Measurements from ENCODE around the gene USP7. TPM values are rescaled to one million over a fixed set of nuclear protein-coding genes. Genes with fewer than 3 reads are reported as not detected.

The USP7 gene
- total and polyA plus RNA-seq, 4 donors: 19.7 to 174 (median 56.0) TPM

DNA sequence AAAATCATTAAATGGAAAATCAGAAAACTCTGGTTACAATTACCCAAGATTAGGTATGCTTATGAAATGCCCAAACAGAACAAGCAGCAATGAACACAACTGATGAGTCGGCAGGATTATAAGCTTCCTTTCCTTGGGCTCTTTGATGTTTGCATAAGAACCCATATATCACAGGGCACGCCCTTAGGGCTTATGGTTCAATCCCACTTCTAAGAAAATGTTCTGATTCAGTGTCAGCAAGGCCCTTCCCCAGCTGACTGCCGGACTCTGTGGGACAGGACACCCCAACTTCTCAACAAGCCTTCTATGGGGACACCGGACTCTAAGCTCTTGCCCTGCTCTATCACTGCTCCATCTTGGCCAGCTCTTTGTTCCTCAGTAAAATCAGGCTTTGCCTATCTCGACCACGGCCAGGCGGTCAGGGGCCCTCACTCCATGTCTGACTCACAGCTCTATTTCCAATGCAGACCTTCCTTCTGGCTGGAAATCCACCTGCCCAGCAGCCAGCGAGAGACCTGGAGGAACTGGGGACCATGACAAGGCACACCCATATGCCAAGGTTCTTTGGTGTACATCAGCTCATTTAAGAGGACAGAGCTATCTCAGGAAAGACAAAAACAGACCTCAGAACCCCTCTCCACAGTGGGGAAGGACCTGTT is 54.8 kb downstream of the USP7 start:
- peaks cover 33 to 63% (median 45%) of the 10 kb centered on the region in 4 donors for H3K36me3 ChIP-seq (ENCODE audit: control insufficient read depth in 4 of 4, insufficient read depth in 4 of 4, low read length in 4 of 4)
- H3K9me3 ChIP-seq (ENCODE audit: control insufficient read depth in 4 of 4, insufficient read depth in 3 of 4, low read length in 3 of 4): no peaks in the 10 kb centered on the region
- TF ChIP-seq, protein P1, sequence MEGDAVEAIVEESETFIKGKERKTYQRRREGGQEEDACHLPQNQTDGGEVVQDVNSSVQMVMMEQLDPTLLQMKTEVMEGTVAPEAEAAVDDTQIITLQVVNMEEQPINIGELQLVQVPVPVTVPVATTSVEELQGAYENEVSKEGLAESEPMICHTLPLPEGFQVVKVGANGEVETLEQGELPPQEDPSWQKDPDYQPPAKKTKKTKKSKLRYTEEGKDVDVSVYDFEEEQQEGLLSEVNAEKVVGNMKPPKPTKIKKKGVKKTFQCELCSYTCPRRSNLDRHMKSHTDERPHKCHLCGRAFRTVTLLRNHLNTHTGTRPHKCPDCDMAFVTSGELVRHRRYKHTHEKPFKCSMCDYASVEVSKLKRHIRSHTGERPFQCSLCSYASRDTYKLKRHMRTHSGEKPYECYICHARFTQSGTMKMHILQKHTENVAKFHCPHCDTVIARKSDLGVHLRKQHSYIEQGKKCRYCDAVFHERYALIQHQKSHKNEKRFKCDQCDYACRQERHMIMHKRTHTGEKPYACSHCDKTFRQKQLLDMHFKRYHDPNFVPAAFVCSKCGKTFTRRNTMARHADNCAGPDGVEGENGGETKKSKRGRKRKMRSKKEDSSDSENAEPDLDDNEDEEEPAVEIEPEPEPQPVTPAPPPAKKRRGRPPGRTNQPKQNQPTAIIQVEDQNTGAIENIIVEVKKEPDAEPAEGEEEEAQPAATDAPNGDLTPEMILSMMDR (IDR thresholded peaks at IDR 0.05; ENCODE audit: control extremely low read depth, extremely low read depth): no peak
- no peak for DNase-seq
- H3K4me1 ChIP-seq (ENCODE audit: control insufficient read depth in 5 of 5, insufficient read depth in 5 of 5, low read length in 5 of 5): no peaks in the 10 kb centered on the region
- no peak for ATAC-seq (ENCODE audit: insufficient read depth, low FRiP score)
- no peak overlapping the region for H3K9ac ChIP-seq (ENCODE audit: insufficient read depth in 1 of 2, low read length in 2 of 2)
- 77 to 86% methylated on average over 8 of the region's 8 CpGs for WGBS, 2 donors
- no peak overlapping the region for H3K27ac ChIP-seq (ENCODE audit: low read depth in 1 of 2, low read length in 1 of 2)
- no peak overlapping the region for H3K4me3 ChIP-seq
- no peaks in the 10 kb centered on the region for H3K27me3 ChIP-seq (ENCODE audit: control insufficient read depth in 3 of 3, insufficient read depth in 3 of 3, low read length in 2 of 3)

DNA sequence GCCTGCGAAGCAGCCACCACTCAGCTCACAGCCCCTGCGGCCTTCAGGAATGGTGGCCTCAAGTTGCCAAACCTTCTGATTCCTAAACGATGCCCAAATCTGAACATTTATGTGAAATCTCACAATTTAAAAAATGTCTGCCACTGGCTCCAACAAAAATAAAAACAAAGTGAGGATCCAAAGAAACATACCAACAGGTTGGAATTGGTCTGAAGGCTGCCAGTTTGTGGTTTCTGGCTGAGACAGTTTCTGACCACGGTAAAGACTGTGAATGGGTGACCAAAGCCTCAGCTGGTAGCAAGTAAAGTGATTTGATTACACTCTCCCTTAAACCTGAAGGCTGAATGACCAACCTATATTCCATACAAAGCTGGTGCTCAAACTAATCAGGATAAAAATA is 56.6 kb downstream of the USP7 start:
- Histone ChIP-seq H3K9ac (ENCODE audit: insufficient read depth in 1 of 2, low read length in 2 of 2) (no peak overlapping the region), H3K4me3 (no peak overlapping the region), H3K27ac (ENCODE audit: low read depth in 1 of 2, low read length in 1 of 2) (no peak overlapping the region), H3K9me3 (ENCODE audit: control insufficient read depth in 4 of 4, insufficient read depth in 3 of 4, low read length in 3 of 4) (no peaks in the 10 kb centered on the region), H3K27me3 (ENCODE audit: control insufficient read depth in 3 of 3, insufficient read depth in 3 of 3, low read length in 2 of 3) (no peaks in the 10 kb centered on the region), H3K36me3 (ENCODE audit: control insufficient read depth in 4 of 4, insufficient read depth in 4 of 4, low read length in 4 of 4) (peaks cover 45 to 71% (median 49%) of the 10 kb centered on the region in 4 donors), H3K4me1 (ENCODE audit: control insufficient read depth in 5 of 5, insufficient read depth in 5 of 5, low read length in 5 of 5) (no peaks in the 10 kb centered on the region)
- no peak for DNase-seq
- WGBS, 2 donors: 42 to 77% methylated on average over 4 of the region's 4 CpGs
- TF ChIP-seq, protein P1 (IDR thresholded peaks at IDR 0.05; ENCODE audit: control extremely low read depth, extremely low read depth): no peak
- no peak for ATAC-seq (ENCODE audit: insufficient read depth, low FRiP score)

DNA sequence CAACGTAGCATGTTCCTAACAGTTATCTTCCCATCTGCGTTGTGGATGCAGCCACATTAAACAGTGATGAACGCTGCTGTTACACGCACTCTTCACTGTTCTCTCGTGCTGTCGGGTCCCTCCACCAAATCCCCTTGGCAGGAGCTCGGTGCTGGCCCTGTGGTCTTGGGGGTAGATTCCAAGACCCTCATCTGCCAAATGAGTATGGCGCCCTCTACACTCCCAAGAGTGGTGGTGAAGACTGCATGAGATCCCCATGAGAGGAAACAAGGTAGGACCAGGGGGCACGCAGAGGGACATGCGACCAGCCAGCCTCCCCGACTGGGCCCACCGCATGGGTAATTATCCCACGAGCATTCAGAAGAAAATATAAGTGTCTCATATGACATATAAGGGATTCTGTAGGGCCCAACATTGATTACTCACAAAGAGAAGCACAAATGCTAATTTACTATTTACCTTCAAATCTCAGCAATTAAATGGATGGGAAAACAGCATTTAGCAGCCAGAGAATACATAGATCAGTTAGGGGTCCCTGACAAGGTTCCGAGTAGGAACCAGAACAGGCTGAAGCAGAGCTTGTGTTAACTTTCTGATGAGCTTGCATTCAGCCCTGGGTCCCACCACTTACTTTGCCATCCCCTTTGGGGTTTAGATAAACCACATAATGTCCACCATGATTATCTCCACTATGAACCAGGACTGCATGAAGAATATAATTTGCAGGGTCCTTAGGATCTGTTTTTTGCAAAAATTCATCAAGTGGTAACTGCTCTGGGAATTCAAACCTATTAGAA is 57.7 kb downstream of the USP7 start:
- TF ChIP-seq, protein P1 (IDR thresholded peaks at IDR 0.05; ENCODE audit: control extremely low read depth, extremely low read depth): no peak
- no peak for ATAC-seq (ENCODE audit: insufficient read depth, low FRiP score)
- H3K27me3 ChIP-seq (ENCODE audit: control insufficient read depth in 3 of 3, insufficient read depth in 3 of 3, low read length in 2 of 3): no peaks in the 10 kb centered on the region

More for the DNA sequence above, 57.7 kb downstream of the USP7 start:
- Histone ChIP-seq H3K27ac (ENCODE audit: low read depth in 1 of 2, low read length in 1 of 2) (no peak overlapping the region), H3K36me3 (ENCODE audit: control insufficient read depth in 4 of 4, insufficient read depth in 4 of 4, low read length in 4 of 4) (peaks cover 45 to 71% (median 55%) of the 10 kb centered on the region in 4 donors), H3K9me3 (ENCODE audit: control insufficient read depth in 4 of 4, insufficient read depth in 3 of 4, low read length in 3 of 4) (no peaks in the 10 kb centered on the region), H3K9ac (ENCODE audit: insufficient read depth in 1 of 2, low read length in 2 of 2) (no peak overlapping the region), H3K4me1 (ENCODE audit: control insufficient read depth in 5 of 5, insufficient read depth in 5 of 5, low read length in 5 of 5) (no peaks in the 10 kb centered on the region), H3K4me3 (no peak overlapping the region)
- 91 to 93% methylated on average over 14 of the region's 14 CpGs for WGBS, 2 donors
- no peak for DNase-seq

All from lung (tissue), 12 donors.